ENCODE data around the gene NLGN1. TPM values are rescaled to one million over a fixed set of nuclear protein-coding genes. Genes with fewer than 3 reads are reported as not detected.
"Not testable (repeated sequence)": the region's sequence is repeated elsewhere in the genome, so short reads cannot be mapped to it uniquely, and the experiment has no call there.

The NLGN1 gene
- total RNA-seq, 1 donor from 2014 or later: 34.8 TPM

DNA sequence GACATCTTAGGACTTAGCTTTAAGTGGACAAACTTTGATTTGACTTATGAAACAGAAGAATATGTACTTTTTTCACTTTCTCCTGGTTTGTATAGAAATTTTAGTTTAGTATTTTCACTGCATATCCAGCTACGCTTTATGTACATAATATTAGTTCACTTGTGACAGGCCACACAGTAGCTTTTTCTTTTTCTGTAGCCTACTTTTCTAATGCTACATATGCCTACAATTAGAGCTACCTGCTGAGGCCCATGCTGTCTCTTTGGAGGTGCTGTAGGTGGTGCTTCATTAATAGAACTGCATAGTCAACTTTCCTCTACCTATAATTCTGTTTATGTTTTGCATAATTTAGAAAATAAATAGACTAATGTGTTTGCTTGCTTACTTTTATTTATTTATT is 191.6 kb downstream of the NLGN1 start:
- H3K79me2 ChIP-seq (ENCODE audit: low read depth): no peaks in the 10 kb centered on the region
- H3K27me3 Mint-ChIP-seq (ENCODE audit: insufficient read depth, low read depth): peaks cover 6% of the 10 kb centered on the region
- no peak overlapping the region for H3K27ac ChIP-seq
- H3K9ac ChIP-seq: no peak overlapping the region
- TF ChIP-seq EZH2phosphoT487 (IDR thresholded peaks at IDR 0.05) (no peak), EZH2 (IDR thresholded peaks at IDR 0.05) (no peak)
- TF ChIP-seq, protein P1, sequence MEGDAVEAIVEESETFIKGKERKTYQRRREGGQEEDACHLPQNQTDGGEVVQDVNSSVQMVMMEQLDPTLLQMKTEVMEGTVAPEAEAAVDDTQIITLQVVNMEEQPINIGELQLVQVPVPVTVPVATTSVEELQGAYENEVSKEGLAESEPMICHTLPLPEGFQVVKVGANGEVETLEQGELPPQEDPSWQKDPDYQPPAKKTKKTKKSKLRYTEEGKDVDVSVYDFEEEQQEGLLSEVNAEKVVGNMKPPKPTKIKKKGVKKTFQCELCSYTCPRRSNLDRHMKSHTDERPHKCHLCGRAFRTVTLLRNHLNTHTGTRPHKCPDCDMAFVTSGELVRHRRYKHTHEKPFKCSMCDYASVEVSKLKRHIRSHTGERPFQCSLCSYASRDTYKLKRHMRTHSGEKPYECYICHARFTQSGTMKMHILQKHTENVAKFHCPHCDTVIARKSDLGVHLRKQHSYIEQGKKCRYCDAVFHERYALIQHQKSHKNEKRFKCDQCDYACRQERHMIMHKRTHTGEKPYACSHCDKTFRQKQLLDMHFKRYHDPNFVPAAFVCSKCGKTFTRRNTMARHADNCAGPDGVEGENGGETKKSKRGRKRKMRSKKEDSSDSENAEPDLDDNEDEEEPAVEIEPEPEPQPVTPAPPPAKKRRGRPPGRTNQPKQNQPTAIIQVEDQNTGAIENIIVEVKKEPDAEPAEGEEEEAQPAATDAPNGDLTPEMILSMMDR (IDR thresholded peaks at IDR 0.05): no peak
- H4K20me1 ChIP-seq (ENCODE audit: low read depth): no peaks in the 10 kb centered on the region
- peaks cover 28% of the 10 kb centered on the region for H3K4me1 Mint-ChIP-seq
- no peak overlapping the region for H3K4me3 Mint-ChIP-seq
- H3F3A ChIP-seq (ENCODE audit: low read depth): peaks cover 27% of the 10 kb centered on the region
- peaks cover 4% of the 10 kb centered on the region for H3K36me3 Mint-ChIP-seq
- H3K4me3 ChIP-seq: no peak overlapping the region
- H3K36me3 ChIP-seq: no peaks in the 10 kb centered on the region
- H3K9me3 ChIP-seq (ENCODE audit: low read depth): no peaks in the 10 kb centered on the region
- peaks cover 7% of the 10 kb centered on the region for H3K9me3 Mint-ChIP-seq
- DNase-seq (ENCODE audit: low spot score): no peak
- H3K27ac Mint-ChIP-seq: no peak overlapping the region
- no peak overlapping the region for H3K4me2 ChIP-seq
- H3K27me3 ChIP-seq: no peaks in the 10 kb centered on the region
- peaks cover 18% of the 10 kb centered on the region for H3K4me1 ChIP-seq
- no peak overlapping the region for H2AFZ ChIP-seq (replicated peaks)

DNA sequence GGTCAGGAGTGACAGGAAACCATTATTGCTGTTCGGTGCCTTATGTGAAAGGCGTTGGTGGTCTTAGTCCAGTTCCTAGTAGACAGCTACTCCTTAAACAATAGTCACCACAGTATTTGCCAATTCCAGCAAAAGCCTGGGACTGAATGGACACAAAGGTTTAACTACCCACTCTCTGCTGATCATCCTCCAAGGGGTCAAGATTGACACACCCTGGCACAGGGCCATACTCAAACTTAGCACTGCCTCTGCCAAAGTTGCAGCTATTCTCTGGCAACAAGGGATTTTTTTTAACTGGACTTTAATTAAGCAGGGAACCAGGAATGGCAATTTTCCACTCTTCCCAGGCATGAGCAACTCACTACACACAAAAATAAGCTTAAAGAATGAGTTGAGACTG is 193.9 kb downstream of the NLGN1 start:
- Histone ChIP-seq H4K20me1 (ENCODE audit: low read depth) (no peaks in the 10 kb centered on the region), H3K4me2 (no peak overlapping the region), H3K9ac (no peak overlapping the region), H3K27me3 (no peaks in the 10 kb centered on the region), H3K79me2 (ENCODE audit: low read depth) (no peaks in the 10 kb centered on the region), H3K4me1 (peaks cover 11% of the 10 kb centered on the region), H3K9me3 (ENCODE audit: low read depth) (no peaks in the 10 kb centered on the region), H3K36me3 (no peaks in the 10 kb centered on the region), H2AFZ (replicated peaks) (no peak overlapping the region), H3K4me3 (no peak overlapping the region), H3F3A (ENCODE audit: low read depth) (peaks cover 6% of the 10 kb centered on the region), H3K27ac (no peak overlapping the region)
- DNase-seq (ENCODE audit: low spot score): no peak
- peaks cover 7% of the 10 kb centered on the region for H3K36me3 Mint-ChIP-seq
- H3K4me3 Mint-ChIP-seq: no peak overlapping the region
- H3K4me1 Mint-ChIP-seq: peaks cover 20% of the 10 kb centered on the region
- no peaks in the 10 kb centered on the region for H3K27me3 Mint-ChIP-seq (ENCODE audit: insufficient read depth, low read depth)
- no peak overlapping the region for H3K27ac Mint-ChIP-seq
- H3K9me3 Mint-ChIP-seq: peaks cover 7% of the 10 kb centered on the region
- TF ChIP-seq EZH2phosphoT487 (IDR thresholded peaks at IDR 0.05) (no peak), EZH2 (IDR thresholded peaks at IDR 0.05) (no peak)
- TF ChIP-seq, protein P1 (IDR thresholded peaks at IDR 0.05): no peak

DNA sequence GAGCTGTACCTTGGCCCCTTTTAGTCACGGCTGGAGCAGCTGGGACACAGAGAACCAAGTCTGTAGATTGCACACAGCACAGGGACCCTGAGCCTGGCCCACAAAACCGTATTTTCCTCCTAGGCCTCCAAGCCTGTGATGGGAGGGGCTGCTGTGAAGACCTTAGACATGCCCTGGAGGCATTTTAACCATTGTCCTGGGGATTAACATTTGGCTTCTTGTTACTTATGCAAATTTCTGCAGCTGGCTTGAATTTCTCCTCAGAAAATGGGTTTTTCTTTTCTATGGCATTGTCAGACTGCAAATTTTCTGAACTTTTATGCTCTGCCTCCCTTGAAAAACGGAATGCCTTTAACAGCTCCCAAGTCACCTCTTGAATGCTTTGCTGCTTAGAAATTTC is 197.3 kb downstream of the NLGN1 start:
- H3K36me3 ChIP-seq; H3K4me1 ChIP-seq; H3K27me3 ChIP-seq; H3K9me3 ChIP-seq (ENCODE audit: low read depth); H3K4me2 ChIP-seq; H3K27me3 Mint-ChIP-seq (ENCODE audit: insufficient read depth, low read depth); H3K4me3 ChIP-seq; H3K27ac Mint-ChIP-seq; H3K9me3 Mint-ChIP-seq; H3K79me2 ChIP-seq (ENCODE audit: low read depth); H3K4me1 Mint-ChIP-seq; H2AFZ ChIP-seq (replicated peaks); H3K27ac ChIP-seq; H3K9ac ChIP-seq; H3F3A ChIP-seq (ENCODE audit: low read depth); H3K36me3 Mint-ChIP-seq; DNase-seq (ENCODE audit: low spot score); H4K20me1 ChIP-seq (ENCODE audit: low read depth); H3K4me3 Mint-ChIP-seq: not testable (repeated sequence)

DNA sequence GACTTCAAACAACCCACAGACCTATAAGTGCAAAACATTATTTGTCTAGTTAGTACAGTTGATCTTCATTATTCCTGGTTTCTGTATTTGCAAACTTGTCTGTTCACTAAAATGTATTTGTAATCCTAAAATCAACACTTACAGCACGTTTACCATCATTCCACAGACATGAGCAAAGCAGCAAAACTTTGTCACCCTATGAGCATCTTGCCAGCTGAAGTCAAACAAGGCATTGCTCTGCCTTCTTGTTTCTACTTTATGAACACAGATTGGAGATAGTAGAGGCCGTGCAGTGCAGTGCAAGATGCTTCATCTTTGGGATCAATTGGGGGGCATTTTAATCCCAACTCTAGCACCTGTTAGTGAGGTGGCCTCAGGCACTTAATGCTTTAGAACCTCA is 202.1 kb downstream of the NLGN1 start:
- Histone ChIP-seq H4K20me1 (ENCODE audit: low read depth) (no peaks in the 10 kb centered on the region), H3K9ac (no peak overlapping the region), H3K79me2 (ENCODE audit: low read depth) (no peaks in the 10 kb centered on the region), H2AFZ (replicated peaks) (no peak overlapping the region), H3K36me3 (no peaks in the 10 kb centered on the region), H3F3A (ENCODE audit: low read depth) (no peaks in the 10 kb centered on the region), H3K4me2 (no peak overlapping the region), H3K4me3 (no peak overlapping the region), H3K27me3 (no peaks in the 10 kb centered on the region), H3K27ac (no peak overlapping the region), H3K4me1 (peaks cover 9% of the 10 kb centered on the region), H3K9me3 (ENCODE audit: low read depth) (no peaks in the 10 kb centered on the region)
- Mint-ChIP-seq H3K27ac (no peak overlapping the region), H3K4me1 (peaks cover 12% of the 10 kb centered on the region), H3K4me3 (no peak overlapping the region), H3K36me3 (peaks cover 6% of the 10 kb centered on the region), H3K27me3 (ENCODE audit: insufficient read depth, low read depth) (no peaks in the 10 kb centered on the region), H3K9me3 (no peaks in the 10 kb centered on the region)
- TF ChIP-seq EZH2 (IDR thresholded peaks at IDR 0.05) (no peak), EZH2phosphoT487 (IDR thresholded peaks at IDR 0.05) (no peak)
- TF ChIP-seq, protein P1 (IDR thresholded peaks at IDR 0.05): no peak
- DNase-seq (ENCODE audit: low spot score): no peak
